Endothelial cell (in vitro differentiated cells): ENCODE results near the gene ABCB1. TPM values are rescaled to one million over a fixed set of nuclear protein-coding genes. Genes with fewer than 3 reads are reported as not detected.

Source experiments
- DNase-seq: peaks from one replicate; pipeline ENCODE4 v3.0.0; 2021; ENCODE audit warnings: low spot score
- H3K27ac Mint-ChIP-seq: one replicate; pipeline ENCODE4 v1.8.0; 2021; ENCODE audit warnings: mixed read lengths, inconsistent platforms; ENCODE audit not compliant: unreplicated experiment
- H3K27me3 Mint-ChIP-seq: one replicate; pipeline ENCODE4 v1.8.0; 2021; ENCODE audit warnings: mild to moderate bottlenecking, moderate library complexity, mixed read lengths, inconsistent platforms; ENCODE audit not compliant: unreplicated experiment
- H3K36me3 Mint-ChIP-seq: one replicate; pipeline ENCODE4 v1.8.0; 2021; ENCODE audit warnings: mild to moderate bottlenecking, low read depth, mixed read lengths, inconsistent platforms; ENCODE audit not compliant: unreplicated experiment
- H3K4me1 Mint-ChIP-seq: one replicate; pipeline ENCODE4 v1.8.0; 2021; ENCODE audit warnings: mild to moderate bottlenecking, mixed read lengths, inconsistent platforms; ENCODE audit not compliant: unreplicated experiment
- H3K4me3 Mint-ChIP-seq: one replicate; pipeline ENCODE4 v1.8.0; 2021; ENCODE audit warnings: mild to moderate bottlenecking, mixed read lengths, inconsistent platforms; ENCODE audit not compliant: unreplicated experiment
- H3K9me3 Mint-ChIP-seq: one replicate; pipeline ENCODE4 v1.8.0; 2021; ENCODE audit warnings: mixed read lengths, inconsistent platforms; ENCODE audit not compliant: unreplicated experiment
- CTCF ChIP-seq: fragments of 200-600 bp; sonication (generic); IDR thresholded peaks from one replicate; pipeline ENCODE4 v1.5.0; 2021; ENCODE audit warnings: antibody characterized with exemption; ENCODE audit not compliant: unreplicated experiment
- total RNA-seq: library from RNA; stranded (reverse); fragmentation: NEBNext Ultra II Directional; extraction: Animal tissue kit (Norgen Biotek cat#: 25700); gene quantifications from one replicate; pipeline ENCODE4 v1.2.1, GENCODE V29; 2021; ENCODE audit not compliant: unreplicated experiment

The ABCB1 gene
- total RNA-seq, 1 donor from 2014 or later, result 1.0 TPM

DNA sequence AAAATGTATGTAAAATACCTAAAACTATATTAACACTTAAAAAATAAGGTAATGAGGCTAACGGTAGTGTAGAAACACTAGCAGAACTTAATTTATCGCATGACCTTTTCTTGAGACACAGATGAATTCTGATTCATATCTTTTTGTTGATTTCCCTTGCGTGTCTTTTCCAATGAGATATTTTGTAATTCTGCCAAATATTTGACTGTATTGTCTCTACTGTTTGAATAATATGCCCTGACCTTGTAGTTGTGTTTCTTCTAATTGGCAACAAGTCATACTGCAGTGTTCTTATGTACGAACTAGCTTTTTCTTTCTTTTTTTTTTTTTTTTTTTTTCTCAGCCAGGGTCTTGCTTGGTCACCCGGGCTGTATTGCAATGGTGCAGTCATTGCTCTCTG is 9.2 kb upstream of the ABCB1 start:
- no peaks in the 10 kb centered on the region for H3K4me1 Mint-ChIP-seq
- no peaks in the 10 kb centered on the region for H3K9me3 Mint-ChIP-seq
- no peak for DNase-seq
- H3K36me3 Mint-ChIP-seq, result no peaks in the 10 kb centered on the region
- no peak for TF ChIP-seq CTCF
- no peak overlapping the region for H3K27ac Mint-ChIP-seq
- no peak overlapping the region for H3K4me3 Mint-ChIP-seq
- no peaks in the 10 kb centered on the region for H3K27me3 Mint-ChIP-seq

- Mint-ChIP-seq H3K4me3 (no peak overlapping the region), H3K9me3 (no peaks in the 10 kb centered on the region), H3K36me3 (no peaks in the 10 kb centered on the region), H3K27me3 (peaks cover 2% of the 10 kb centered on the region), H3K27ac (no peak overlapping the region), H3K4me1 (no peaks in the 10 kb centered on the region)
- no peak for TF ChIP-seq CTCF
- DNase-seq, result no peak
Observed at GRCh38 chr7:87608431-87608830, 7.7 kb upstream of the ABCB1 start.

- H3K36me3 Mint-ChIP-seq, result no peaks in the 10 kb centered on the region
- no peak overlapping the region for H3K27ac Mint-ChIP-seq
- no peak overlapping the region for H3K4me3 Mint-ChIP-seq
- H3K9me3 Mint-ChIP-seq, result no peaks in the 10 kb centered on the region
- DNase-seq, result no peak
- no peaks in the 10 kb centered on the region for H3K4me1 Mint-ChIP-seq
- no peak for TF ChIP-seq CTCF
- peaks cover 7% of the 10 kb centered on the region for H3K27me3 Mint-ChIP-seq
Observed at GRCh38 chr7:87604264-87604663, 3.6 kb upstream of the ABCB1 start.

- no peak overlapping the region for H3K27ac Mint-ChIP-seq
- no peak overlapping the region for H3K4me3 Mint-ChIP-seq
- no peak for TF ChIP-seq CTCF
- no peaks in the 10 kb centered on the region for H3K36me3 Mint-ChIP-seq
- no peaks in the 10 kb centered on the region for H3K4me1 Mint-ChIP-seq
- no peak for DNase-seq
- H3K9me3 Mint-ChIP-seq, result no peaks in the 10 kb centered on the region
- H3K27me3 Mint-ChIP-seq, result peaks cover 7% of the 10 kb centered on the region
Observed at GRCh38 chr7:87599336-87599735, 1.3 kb downstream of the ABCB1 start.

GRCh38 chr7:87598234-87599009 is 2.3 kb downstream of the ABCB1 start:
- no peak for TF ChIP-seq CTCF
- Mint-ChIP-seq H3K4me1 (no peaks in the 10 kb centered on the region), H3K4me3 (no peak overlapping the region), H3K27me3 (peaks cover 5% of the 10 kb centered on the region), H3K9me3 (no peaks in the 10 kb centered on the region), H3K27ac (no peak overlapping the region), H3K36me3 (no peaks in the 10 kb centered on the region)
- DNase-seq, result no peak
